Mesothelial cell of epicardium (in vitro differentiated cells): Measurements from ENCODE around the gene DDX39A. TPM values are rescaled to one million over a fixed set of nuclear protein-coding genes. Genes with fewer than 3 reads are reported as not detected.
A peak's percentile ranks its signal among the peaks of the same experiment; 100 is the strongest.

ENCODE experiments used
- DNase-seq, 2 experiments: peaks; one replicate each; pipeline ENCODE4 v3.0.0; 2021; ENCODE audit warnings: low spot score in 2 of 2; ENCODE audit not compliant: unreplicated experiment in 2 of 2
- H3K27ac Mint-ChIP-seq: 2 replicates; pipeline ENCODE4 v1.8.0; 2021; ENCODE audit warnings: mixed read lengths
- H3K27me3 Mint-ChIP-seq: 2 replicates; pipeline ENCODE4 v1.8.0; 2021; ENCODE audit warnings: low read depth, mixed read lengths
- H3K36me3 Mint-ChIP-seq: 2 replicates; pipeline ENCODE4 v1.8.0; 2021; ENCODE audit warnings: mixed read lengths
- H3K4me1 Mint-ChIP-seq: 2 replicates; pipeline ENCODE4 v1.8.0; 2021; ENCODE audit warnings: mixed read lengths
- H3K4me3 Mint-ChIP-seq: 2 replicates; pipeline ENCODE4 v1.8.0; 2021; ENCODE audit warnings: mild to moderate bottlenecking, moderate library complexity, mixed read lengths
- H3K9me3 Mint-ChIP-seq: 2 replicates; pipeline ENCODE4 v1.8.0; 2021; ENCODE audit warnings: mixed read lengths
- CTCF ChIP-seq: fragments of 200-600 bp; sonication (generic); IDR thresholded peaks from one replicate; pipeline ENCODE4 v1.5.0; 2021; ENCODE audit warnings: antibody characterized with exemption; ENCODE audit not compliant: unreplicated experiment
- total RNA-seq: library from RNA; stranded (reverse); gene quantifications from 3 replicates; pipeline ENCODE4 v1.2.1, GENCODE V29; 2021

The DDX39A gene
- total RNA-seq, 1 donor from 2014 or later: 68.6 TPM

GRCh38 chr19:14414926-14415690 lies 4.0 kb downstream of the DDX39A start:
- Mint-ChIP-seq H3K4me3 (no peak overlapping the region), H3K27ac (peak overlapping the region; percentile 40), H3K9me3 (no peaks in the 10 kb centered on the region), H3K27me3 (no peaks in the 10 kb centered on the region), H3K36me3 (peaks cover 18% of the 10 kb centered on the region), H3K4me1 (peaks cover 40% of the 10 kb centered on the region)
- no peak for DNase-seq
- TF ChIP-seq CTCF: no peak

GRCh38 chr19:14413693-14414181 lies 5.4 kb downstream of the DDX39A start:
- H3K4me3 Mint-ChIP-seq: peak overlapping the region; percentile 50
- H3K9me3 Mint-ChIP-seq: no peaks in the 10 kb centered on the region
- H3K27ac Mint-ChIP-seq: peak overlapping the region; percentile 96
- H3K27me3 Mint-ChIP-seq: no peaks in the 10 kb centered on the region
- peak in 1 of 2 experiments; percentile 65 for DNase-seq
- peaks cover 23% of the 10 kb centered on the region for H3K36me3 Mint-ChIP-seq
- no peak for TF ChIP-seq CTCF
- peaks cover 37% of the 10 kb centered on the region for H3K4me1 Mint-ChIP-seq

GRCh38 chr19:14412996-14413692 lies 6.0 kb downstream of the DDX39A start:
- peaks cover 36% of the 10 kb centered on the region for H3K4me1 Mint-ChIP-seq
- no peaks in the 10 kb centered on the region for H3K9me3 Mint-ChIP-seq
- peak overlapping the region; percentile 96 for H3K27ac Mint-ChIP-seq
- no peak for DNase-seq
- TF ChIP-seq CTCF: no peak
- H3K27me3 Mint-ChIP-seq: no peaks in the 10 kb centered on the region
- peaks cover 28% of the 10 kb centered on the region for H3K36me3 Mint-ChIP-seq
- H3K4me3 Mint-ChIP-seq: peak overlapping the region; percentile 50

GRCh38 chr19:14412324-14412995 lies 6.7 kb downstream of the DDX39A start:
- Mint-ChIP-seq H3K4me1 (peaks cover 34% of the 10 kb centered on the region), H3K9me3 (no peaks in the 10 kb centered on the region), H3K4me3 (no peak overlapping the region), H3K36me3 (peaks cover 28% of the 10 kb centered on the region), H3K27me3 (no peaks in the 10 kb centered on the region), H3K27ac (no peak overlapping the region)
- TF ChIP-seq CTCF: no peak
- no peak for DNase-seq

GRCh38 chr19:14411938-14412245 lies 7.2 kb downstream of the DDX39A start:
- Mint-ChIP-seq H3K27me3 (no peaks in the 10 kb centered on the region), H3K36me3 (peaks cover 30% of the 10 kb centered on the region), H3K9me3 (no peaks in the 10 kb centered on the region), H3K4me1 (peaks cover 33% of the 10 kb centered on the region), H3K4me3 (no peak overlapping the region), H3K27ac (no peak overlapping the region)
- DNase-seq: no peak
- TF ChIP-seq CTCF: no peak
